Measurements from ENCODE around the gene PRKN. TPM values are rescaled to one million over a fixed set of nuclear protein-coding genes. Genes with fewer than 3 reads are reported as not detected.

The PRKN gene
- total and polyA plus RNA-seq, 9 of the 15 experiments (the other 6 are each of a cell fraction or from before 2014, with no cell fraction given): 0.03 to 0.96 (median 0.15) TPM; not detected in 2

DNA sequence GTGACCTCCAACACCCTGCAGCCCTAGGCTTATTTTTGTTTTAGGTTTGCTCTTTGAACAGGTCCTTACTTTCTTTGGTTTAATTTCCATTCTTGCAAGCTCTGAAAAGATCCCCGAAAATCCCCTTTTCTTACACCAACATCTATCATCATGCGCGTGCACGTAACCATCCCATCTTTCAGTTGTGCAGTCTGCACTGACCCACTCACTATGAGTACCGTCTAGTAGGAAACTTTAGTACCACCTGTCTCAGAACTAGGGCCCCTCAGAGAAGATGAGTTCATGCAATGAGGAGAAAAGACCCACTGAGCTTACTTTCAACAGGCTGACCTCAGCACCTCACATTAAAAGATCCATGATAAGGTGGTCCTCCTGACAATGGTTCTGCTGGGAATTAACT is 1333.1 kb downstream of the PRKN start (continued):
- TF ChIP-seq PTRF (tag; IDR thresholded peaks at IDR 0.05) (no peak), RNF2 (IDR thresholded peaks at IDR 0.05) (no peak), POLR3G (IDR thresholded peaks at IDR 0.05; ENCODE audit: extremely low read depth, insufficient read length, insufficient replicate concordance) (no peak), CHD4 (IDR thresholded peaks at IDR 0.05; ENCODE audit: insufficient read depth, insufficient replicate concordance, low read depth, low read length, poor library complexity, severe bottlenecking) (no peak)
- TF ChIP-seq, protein P1, sequence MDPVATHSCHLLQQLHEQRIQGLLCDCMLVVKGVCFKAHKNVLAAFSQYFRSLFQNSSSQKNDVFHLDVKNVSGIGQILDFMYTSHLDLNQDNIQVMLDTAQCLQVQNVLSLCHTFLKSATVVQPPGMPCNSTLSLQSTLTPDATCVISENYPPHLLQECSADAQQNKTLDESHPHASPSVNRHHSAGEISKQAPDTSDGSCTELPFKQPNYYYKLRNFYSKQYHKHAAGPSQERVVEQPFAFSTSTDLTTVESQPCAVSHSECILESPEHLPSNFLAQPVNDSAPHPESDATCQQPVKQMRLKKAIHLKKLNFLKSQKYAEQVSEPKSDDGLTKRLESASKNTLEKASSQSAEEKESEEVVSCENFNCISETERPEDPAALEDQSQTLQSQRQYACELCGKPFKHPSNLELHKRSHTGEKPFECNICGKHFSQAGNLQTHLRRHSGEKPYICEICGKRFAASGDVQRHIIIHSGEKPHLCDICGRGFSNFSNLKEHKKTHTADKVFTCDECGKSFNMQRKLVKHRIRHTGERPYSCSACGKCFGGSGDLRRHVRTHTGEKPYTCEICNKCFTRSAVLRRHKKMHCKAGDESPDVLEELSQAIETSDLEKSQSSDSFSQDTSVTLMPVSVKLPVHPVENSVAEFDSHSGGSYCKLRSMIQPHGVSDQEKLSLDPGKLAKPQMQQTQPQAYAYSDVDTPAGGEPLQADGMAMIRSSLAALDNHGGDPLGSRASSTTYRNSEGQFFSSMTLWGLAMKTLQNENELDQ (CRISPR knock-in tag; IDR thresholded peaks at IDR 0.05; ENCODE audit: borderline replicate concordance): no peak

GRCh38 chr6:161393839-161394364 is 1333.7 kb downstream of the PRKN start:
- POLR2A ChIA-PET: interaction anchor here (0.7 kb wide), 1 partner anchor 14 kb away, joined by 3 read pairs; no protein-coding TSS in a partner anchor
- 1% methylated on average over 7 of the region's 7 CpGs for WGBS (ENCODE audit: insufficient coverage, low coverage, missing lambda C conversion rate)
- intact Hi-C loops (cut with micrococcal nuclease): loop anchor here (1.0 to 5.0 kb wide), 5 partner anchors 22 to 301 kb away; no protein-coding TSS in a partner anchor
- TF ChIP-seq SUPT5H (IDR thresholded peaks at IDR 0.05) (no peak), NCOR1 (IDR thresholded peaks at IDR 0.05) (no peak), SAFB (IDR thresholded peaks at IDR 0.05; ENCODE audit: borderline replicate concordance, low read depth, low read length) (no peak), RAD21 (CRISPR knock-in tag; conservative IDR thresholded peaks at IDR 0.05 in 1 of 2, IDR thresholded peaks at IDR 0.05 in 1 of 2) (peak; percentile 94 to 97), BHLHE40 (IDR thresholded peaks at IDR 0.05; ENCODE audit: low read length) (no peak), FOXJ2 (tag; IDR thresholded peaks at IDR 0.05) (no peak)
- TF ChIP-seq, protein P2, sequence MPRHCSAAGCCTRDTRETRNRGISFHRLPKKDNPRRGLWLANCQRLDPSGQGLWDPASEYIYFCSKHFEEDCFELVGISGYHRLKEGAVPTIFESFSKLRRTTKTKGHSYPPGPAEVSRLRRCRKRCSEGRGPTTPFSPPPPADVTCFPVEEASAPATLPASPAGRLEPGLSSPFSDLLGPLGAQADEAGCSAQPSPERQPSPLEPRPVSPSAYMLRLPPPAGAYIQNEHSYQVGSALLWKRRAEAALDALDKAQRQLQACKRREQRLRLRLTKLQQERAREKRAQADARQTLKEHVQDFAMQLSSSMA (CRISPR knock-in tag; IDR thresholded peaks at IDR 0.05): no peak

More at GRCh38 chr6:161393839-161394364, 1333.7 kb downstream of the PRKN start:
- H3K79me2 ChIP-seq (ENCODE audit: control insufficient read depth, insufficient read depth, low read length): no peaks in the 10 kb centered on the region
- H3K9me1 ChIP-seq (ENCODE audit: control insufficient read depth, insufficient read depth, low read length): no peaks in the 10 kb centered on the region
- H3K27ac ChIP-seq (ENCODE audit: extremely low read depth, low read depth, low read length): no peak overlapping the region
- peaks cover 0 to 4% of the 10 kb centered on the region in 2 experiments; a peak in 3 of 5 replicates for H3K4me1 ChIP-seq (replicated peaks in 1 of 2; ENCODE audit: control insufficient read depth in 2 of 2, insufficient read depth in 2 of 2, low read length in 2 of 2)
- no peaks in the 10 kb centered on the region for H3K36me3 ChIP-seq (ENCODE audit: control insufficient read depth, insufficient read depth, low read length)
- in situ Hi-C loops (cut with MboI): loop anchor here (10.0 kb wide), 1 partner anchor 301 kb away; no protein-coding TSS in a partner anchor
- peaks cover 20 to 27% of the 10 kb centered on the region in 2 experiments for H3K27me3 ChIP-seq (ENCODE audit: control insufficient read depth in 2 of 2, insufficient read depth in 2 of 2, low read length in 2 of 2)
- no peak overlapping the region for H3K9ac ChIP-seq (ENCODE audit: insufficient read depth in 1 of 2, low read depth in 2 of 2, low read length in 2 of 2)
- FAIRE-seq: peak; percentile 95
- peak overlapping the region; percentile 55; the same call in 1 of the 2 replicates for H2AFZ ChIP-seq (ENCODE audit: low read depth, low read length)
- 0 out of 2 replicates have a peak, but pooled peaks cover 3% of the 10 kb centered on the region for H3K9me3 ChIP-seq (replicated peaks; ENCODE audit: control insufficient read depth, insufficient read depth, low read depth, low read length)
- BruUV-seq (replicated peaks): no TSS peak
- no peak overlapping the region for H3K4me3 ChIP-seq
- peak; percentile 72 to 86 (median 78) for DNase-seq (ENCODE audit: extremely low read depth in 1 of 4, low spot score in 3 of 4)
- 0 out of 2 replicates have a peak overlapping the region, but pooled peaks have one; percentile 11 for H3K4me2 ChIP-seq (ENCODE audit: insufficient read depth, low read length)
- peak; percentile 98 for ATAC-seq
- H4K20me1 ChIP-seq (replicated peaks; ENCODE audit: control insufficient read depth, insufficient read depth, low read length): no peaks in the 10 kb centered on the region
- CTCF ChIA-PET (ENCODE audit: low intra/inter-chr PET ratio): interaction anchor here (0.6 to 1.7 kb wide), 3 partner anchors 105 to 424 kb away, joined by 3 to 6 read pairs (median 5); no protein-coding TSS in a partner anchor
